LNCAP (cell line): ENCODE results near the gene CADM3.

Experiments
- CTCF ChIP-seq: fragments of 450-650 bp; IDR thresholded peaks from 2 replicates; pipeline ENCODE4 v1.5.1; 2017; ENCODE audit warnings: mild to moderate bottlenecking

Gene CADM3

GRCh38 chr1:159208175-159208825 is 36.9 kb downstream of the CADM3 start:
- no peak for TF ChIP-seq CTCF

DNA sequence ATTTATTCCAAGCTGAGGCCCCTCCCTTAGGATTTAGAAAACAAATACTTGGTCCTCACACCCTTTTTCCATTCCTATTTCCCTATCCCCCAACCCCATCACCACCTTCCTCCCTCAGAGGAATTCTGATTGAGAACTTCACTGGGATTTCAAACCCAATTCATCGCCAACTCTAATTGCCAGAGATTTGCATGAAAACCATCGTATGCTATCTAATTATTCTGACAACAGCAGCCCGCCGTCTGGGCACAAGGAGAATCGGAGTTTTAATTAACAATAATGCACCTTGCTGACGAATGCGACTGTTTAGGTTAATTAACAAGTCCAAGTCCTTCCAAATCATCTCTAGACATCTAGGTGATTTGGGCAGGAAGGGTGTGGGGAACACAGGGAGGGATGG is 37.6 kb downstream of the CADM3 start:
- TF ChIP-seq CTCF: no peak

GRCh38 chr1:159211331-159212136 is 40.1 kb downstream of the CADM3 start:
- TF ChIP-seq CTCF: peak; percentile 98

- TF ChIP-seq CTCF: no peak
These were observed 41.2 kb downstream of the CADM3 start for GRCh38 chr1:159212596-159212995.

- peak; percentile 98 for TF ChIP-seq CTCF
These were observed 42.8 kb downstream of the CADM3 start for GRCh38 chr1:159214149-159214760.

DNA sequence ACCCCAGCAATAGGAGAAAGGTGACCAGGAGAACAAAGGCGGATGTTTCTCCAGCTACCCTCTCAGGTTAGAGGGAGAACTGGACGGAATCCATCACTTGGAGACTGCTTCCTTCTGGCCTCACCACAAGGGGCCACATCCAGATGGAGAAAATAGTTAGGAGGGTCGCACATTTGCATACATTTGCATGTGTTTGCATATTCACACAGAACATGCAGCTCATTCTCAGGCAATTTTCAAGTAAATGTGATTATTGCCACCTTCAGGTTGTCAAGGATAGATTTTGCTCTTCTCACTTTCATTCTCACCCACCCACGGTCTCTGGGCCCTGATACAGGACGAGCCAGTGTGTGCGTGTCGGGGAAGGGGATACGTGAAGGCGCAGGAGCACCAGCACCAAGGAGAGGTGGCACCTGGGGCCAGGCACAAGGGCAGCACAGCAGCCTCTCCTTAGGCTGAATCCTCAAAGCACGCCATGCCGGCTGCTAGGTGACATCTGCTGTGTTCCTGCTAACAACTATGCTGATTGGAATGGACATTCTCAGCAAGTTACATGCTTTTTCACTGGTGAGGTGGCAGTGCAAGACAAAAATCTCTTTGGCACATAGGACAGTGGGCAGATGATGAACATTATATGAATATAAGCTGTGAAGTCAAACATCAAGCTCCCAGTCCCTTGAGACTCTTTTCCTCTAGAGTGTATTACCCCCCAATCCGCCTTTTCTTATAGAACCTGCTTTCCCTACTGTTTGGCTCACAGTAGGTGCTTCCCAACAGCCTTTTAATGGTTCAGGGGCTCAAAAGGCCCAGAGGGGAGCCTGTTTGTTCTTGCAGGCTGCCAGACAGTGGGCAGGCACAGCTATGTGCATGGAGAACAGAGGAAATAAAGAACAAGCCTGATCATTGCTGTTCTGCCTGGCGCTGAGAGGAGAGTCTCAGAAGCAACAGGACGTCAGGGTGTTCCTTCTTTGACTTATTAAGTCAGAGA is 47.5 kb downstream of the CADM3 start:
- TF ChIP-seq CTCF: no peak
